ENCODE results near the gene MEIKIN. TPM values are rescaled to one million over a fixed set of nuclear protein-coding genes. Genes with fewer than 3 reads are reported as not detected.

Gene MEIKIN
- total and polyA plus RNA-seq, 9 donors = 0.29 TPM; not detected in 8

DNA sequence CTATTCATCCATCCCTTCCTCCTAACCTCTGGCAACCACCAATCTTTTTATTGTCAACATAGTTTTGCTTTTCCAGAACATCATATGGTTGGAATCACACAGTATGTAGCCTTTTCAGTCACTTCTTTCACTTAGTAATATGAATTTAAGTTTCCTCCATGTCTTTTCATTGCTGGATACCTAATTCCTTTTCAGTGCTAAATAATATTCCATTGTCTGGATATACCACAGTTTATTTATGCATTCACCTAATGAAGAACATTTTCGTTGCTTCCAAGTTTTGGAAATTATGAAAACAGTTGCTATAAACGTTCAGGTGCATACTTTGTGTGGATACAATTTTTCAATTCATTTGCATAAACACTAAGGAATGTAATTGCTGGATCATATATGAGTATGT lies 77.9 kb downstream of the MEIKIN start:
- Histone ChIP-seq H3K4me1 (ENCODE audit: insufficient read depth) (no peaks in the 10 kb centered on the region), H3K9me3 (no peaks in the 10 kb centered on the region), H3K27me3 (no peaks in the 10 kb centered on the region), H3K4me3 (no peak overlapping the region), H3K36me3 (no peaks in the 10 kb centered on the region), H3K27ac (no peak overlapping the region)
- no peak for DNase-seq
- 27 to 43% (median 33%) methylated on average over 2 of the region's 2 CpGs for WGBS, 3 donors
- intact Hi-C loops (cut with DNase I) = no loop called here
- TF ChIP-seq CTCF (IDR thresholded peaks at IDR 0.05) (no peak), EP300 (IDR thresholded peaks at IDR 0.05) (no peak), POLR2A (IDR thresholded peaks at IDR 0.05) (no peak)

DNA sequence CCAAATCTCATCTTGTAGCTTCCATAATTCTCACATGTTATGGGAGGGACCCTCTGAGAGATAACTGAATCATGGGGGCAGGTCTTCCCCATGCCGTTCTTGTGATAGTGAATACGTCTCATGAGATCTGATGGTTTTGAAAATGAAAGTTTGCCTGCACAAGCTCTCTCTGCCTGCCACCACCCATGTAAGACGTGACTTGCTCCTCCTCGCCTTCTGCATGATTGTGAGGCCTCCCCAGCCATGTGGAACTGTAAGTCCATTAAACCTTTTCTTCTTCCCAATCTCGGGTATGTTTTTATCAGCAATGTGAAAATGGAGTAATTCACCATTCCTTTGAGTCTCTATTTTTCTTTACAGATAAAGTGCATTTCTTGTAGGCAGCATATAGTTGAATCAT lies 81.8 kb downstream of the MEIKIN start:
- Histone ChIP-seq H3K4me1 (ENCODE audit: insufficient read depth) (no peaks in the 10 kb centered on the region), H3K27ac (no peak overlapping the region), H3K9me3 (no peaks in the 10 kb centered on the region), H3K36me3 (no peaks in the 10 kb centered on the region), H3K4me3 (no peak overlapping the region), H3K27me3 (no peaks in the 10 kb centered on the region)
- TF ChIP-seq POLR2A (IDR thresholded peaks at IDR 0.05) = no peak
- TF ChIP-seq EP300 (IDR thresholded peaks at IDR 0.05) = no peak
- no peak for TF ChIP-seq CTCF (IDR thresholded peaks at IDR 0.05)
- WGBS, 3 donors = 77 to 87% (median 79%) methylated on average over 5 of the region's 5 CpGs
- DNase-seq = no peak
- intact Hi-C loops (cut with DNase I) = no loop called here

GRCh38 chr5:131857388-131857787 lies 88.1 kb downstream of the MEIKIN start:
- Histone ChIP-seq H3K4me3 (no peak overlapping the region), H3K4me1 (ENCODE audit: insufficient read depth) (no peaks in the 10 kb centered on the region), H3K27ac (no peak overlapping the region), H3K9me3 (no peaks in the 10 kb centered on the region), H3K27me3 (no peaks in the 10 kb centered on the region), H3K36me3 (no peaks in the 10 kb centered on the region)
- intact Hi-C loops (cut with DNase I) = no loop called here
- no peak for DNase-seq
- no peak for TF ChIP-seq POLR2A (IDR thresholded peaks at IDR 0.05)
- TF ChIP-seq CTCF (IDR thresholded peaks at IDR 0.05) = no peak
- TF ChIP-seq EP300 (IDR thresholded peaks at IDR 0.05) = no peak
- 88 to 95% (median 93%) methylated on average over 10 of the region's 10 CpGs for WGBS, 3 donors

- TF ChIP-seq POLR2A (IDR thresholded peaks at IDR 0.05) = no peak
These were observed 90.0 kb downstream of the MEIKIN start for GRCh38 chr5:131855452-131855851.

GRCh38 chr5:131854134-131854533 lies 91.3 kb downstream of the MEIKIN start:
- TF ChIP-seq CTCF (IDR thresholded peaks at IDR 0.05) (no peak), POLR2A (IDR thresholded peaks at IDR 0.05) (no peak), EP300 (IDR thresholded peaks at IDR 0.05) (no peak)
- Histone ChIP-seq H3K36me3 (no peaks in the 10 kb centered on the region), H3K4me1 (ENCODE audit: insufficient read depth) (no peaks in the 10 kb centered on the region), H3K27me3 (no peaks in the 10 kb centered on the region), H3K4me3 (no peak overlapping the region), H3K9me3 (no peaks in the 10 kb centered on the region), H3K27ac (no peak overlapping the region)
- no peak for DNase-seq
- intact Hi-C loops (cut with DNase I) = no loop called here

More at GRCh38 chr5:131855452-131855851, 90.0 kb downstream of the MEIKIN start:
- no peaks in the 10 kb centered on the region for H3K9me3 ChIP-seq
- H3K27me3 ChIP-seq = no peaks in the 10 kb centered on the region
- no peaks in the 10 kb centered on the region for H3K4me1 ChIP-seq (ENCODE audit: insufficient read depth)
- no peak for DNase-seq
- no peaks in the 10 kb centered on the region for H3K36me3 ChIP-seq
- no peak overlapping the region for H3K4me3 ChIP-seq
- WGBS, 3 donors = 83 to 85% (median 84%) methylated on average over 3 of the region's 3 CpGs
- intact Hi-C loops (cut with DNase I) = no loop called here
- no peak overlapping the region for H3K27ac ChIP-seq

Measured in ovary (tissue), 9 donors.